Nephron (organoid): ENCODE data around the gene ARID1B.

ENCODE experiments used
- H3K27ac Mint-ChIP-seq, 3 experiments: 2 replicates each; pipeline ENCODE4 v1.8.0; 2020; ENCODE audit warnings: mixed read lengths in 3 of 3, mild to moderate bottlenecking in 2 of 3, moderate library complexity in 1 of 3
- H3K27me3 Mint-ChIP-seq: 2 replicates; pipeline ENCODE4 v1.8.0; 2021; ENCODE audit warnings: low read depth, mild to moderate bottlenecking, moderate library complexity, mixed read lengths
- H3K36me3 Mint-ChIP-seq: 2 replicates; pipeline ENCODE4 v1.8.0; 2020; ENCODE audit warnings: low read depth, mixed read lengths
- H3K4me1 Mint-ChIP-seq: 2 replicates; pipeline ENCODE4 v1.8.0; 2020; ENCODE audit warnings: mixed read lengths
- H3K4me3 Mint-ChIP-seq, 3 experiments: 2 replicates each; pipeline ENCODE4 v1.8.0; 2020; ENCODE audit warnings: mild to moderate bottlenecking in 3 of 3, mixed read lengths in 3 of 3, moderate library complexity in 2 of 3
- H3K9me3 Mint-ChIP-seq: 2 replicates; pipeline ENCODE4 v1.8.0; 2020; ENCODE audit warnings: mixed read lengths
- TF ChIP-seq, protein P1 (sequence below), 3 experiments: fragments of 200-600 bp; sonication (generic); IDR thresholded peaks; one replicate each; pipeline ENCODE4 v1.5.0; 2021; ENCODE audit warnings: antibody characterized with exemption in 3 of 3; ENCODE audit not compliant: unreplicated experiment in 3 of 3

ARID1B gene

DNA sequence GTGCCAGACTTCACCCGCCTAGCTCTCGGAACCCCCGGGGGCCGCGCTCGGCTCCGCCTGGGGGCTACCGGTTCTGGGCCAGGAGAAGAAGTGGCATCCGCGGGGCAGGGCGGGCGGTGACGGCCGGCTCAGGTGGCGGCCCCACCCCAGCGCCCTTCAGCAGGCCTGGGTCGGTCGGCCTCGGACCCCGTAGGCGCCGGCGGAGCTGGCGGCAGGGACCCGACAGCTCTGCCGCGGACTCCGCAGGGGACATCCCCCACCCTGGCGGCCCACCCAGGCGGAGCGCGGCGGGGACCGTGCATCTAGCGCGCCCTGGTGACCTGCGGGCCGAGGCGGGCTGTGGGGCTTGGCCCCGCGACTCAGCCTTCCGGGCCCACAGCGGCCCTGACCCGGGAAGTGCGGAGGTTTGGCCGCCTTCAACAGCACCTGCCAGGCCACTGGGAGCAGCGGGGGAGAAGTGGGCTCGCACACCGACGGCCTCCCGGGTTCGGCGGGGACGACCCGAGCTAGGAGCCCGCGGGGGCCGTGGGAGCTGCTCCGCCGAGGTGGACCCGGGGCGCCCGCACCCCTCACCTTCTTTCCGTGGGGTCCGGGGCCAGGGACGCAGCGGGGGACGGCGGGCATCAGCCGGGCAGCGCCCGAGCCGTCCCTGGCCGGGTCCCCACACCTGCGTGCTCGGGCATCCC lies 459.0 kb downstream of the ARID1B start:
- Mint-ChIP-seq H3K36me3 (no peaks in the 10 kb centered on the region), H3K9me3 (peaks cover 3% of the 10 kb centered on the region), H3K4me1 (peaks cover 43% of the 10 kb centered on the region), H3K27ac (peak overlapping the region in 1 of 3 experiments; percentile 70), H3K27me3 (peaks cover 80% of the 10 kb centered on the region), H3K4me3 (peak overlapping the region in 1 of 3 experiments; percentile 93)
- TF ChIP-seq, protein P1, sequence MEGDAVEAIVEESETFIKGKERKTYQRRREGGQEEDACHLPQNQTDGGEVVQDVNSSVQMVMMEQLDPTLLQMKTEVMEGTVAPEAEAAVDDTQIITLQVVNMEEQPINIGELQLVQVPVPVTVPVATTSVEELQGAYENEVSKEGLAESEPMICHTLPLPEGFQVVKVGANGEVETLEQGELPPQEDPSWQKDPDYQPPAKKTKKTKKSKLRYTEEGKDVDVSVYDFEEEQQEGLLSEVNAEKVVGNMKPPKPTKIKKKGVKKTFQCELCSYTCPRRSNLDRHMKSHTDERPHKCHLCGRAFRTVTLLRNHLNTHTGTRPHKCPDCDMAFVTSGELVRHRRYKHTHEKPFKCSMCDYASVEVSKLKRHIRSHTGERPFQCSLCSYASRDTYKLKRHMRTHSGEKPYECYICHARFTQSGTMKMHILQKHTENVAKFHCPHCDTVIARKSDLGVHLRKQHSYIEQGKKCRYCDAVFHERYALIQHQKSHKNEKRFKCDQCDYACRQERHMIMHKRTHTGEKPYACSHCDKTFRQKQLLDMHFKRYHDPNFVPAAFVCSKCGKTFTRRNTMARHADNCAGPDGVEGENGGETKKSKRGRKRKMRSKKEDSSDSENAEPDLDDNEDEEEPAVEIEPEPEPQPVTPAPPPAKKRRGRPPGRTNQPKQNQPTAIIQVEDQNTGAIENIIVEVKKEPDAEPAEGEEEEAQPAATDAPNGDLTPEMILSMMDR (IDR thresholded peaks at IDR 0.05; ENCODE audit: unreplicated experiment in 3 of 3) = no peak

DNA sequence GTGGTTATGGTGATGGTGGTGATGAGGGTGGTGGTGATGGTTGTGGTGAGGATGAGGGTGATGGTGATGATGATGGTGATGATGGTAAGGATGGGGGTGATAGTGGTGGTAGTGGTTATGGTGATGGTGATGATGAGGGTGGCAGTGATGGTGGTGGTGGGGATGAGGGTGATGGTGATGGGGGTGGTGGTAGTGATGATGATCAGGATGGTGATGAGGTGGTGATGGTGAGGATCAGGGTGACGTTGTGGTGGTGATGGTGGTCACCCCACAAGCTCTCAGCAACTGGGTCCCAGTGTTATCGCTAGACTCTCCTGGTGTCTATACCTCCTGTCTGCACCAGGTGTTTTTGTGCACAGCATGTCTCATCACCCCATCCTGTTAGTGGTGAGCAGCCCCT lies 461.2 kb downstream of the ARID1B start:
- peaks cover 41% of the 10 kb centered on the region for H3K4me1 Mint-ChIP-seq

DNA sequence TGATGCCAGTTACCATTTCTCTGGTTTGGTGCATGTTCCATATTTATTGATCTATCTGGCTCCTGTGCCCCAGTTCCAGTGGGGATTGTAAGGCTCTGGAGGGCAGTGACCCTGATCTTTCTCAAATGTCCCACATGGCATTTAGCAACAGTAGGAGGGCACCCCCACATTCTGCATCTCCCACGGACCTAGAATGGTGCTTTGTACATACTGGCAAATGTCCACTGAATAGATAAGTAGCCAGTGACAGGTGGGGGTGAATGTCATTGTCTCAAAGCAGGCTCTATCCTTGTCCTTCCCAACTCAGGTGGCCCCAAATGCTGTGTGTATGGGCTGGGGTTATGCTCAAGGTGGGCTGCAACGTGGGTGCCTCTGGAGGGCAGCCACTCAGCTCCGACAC lies 462.0 kb downstream of the ARID1B start:
- no peaks in the 10 kb centered on the region for H3K36me3 Mint-ChIP-seq
- TF ChIP-seq, protein P1 (IDR thresholded peaks at IDR 0.05; ENCODE audit: unreplicated experiment in 3 of 3) = no peak
- H3K4me1 Mint-ChIP-seq = peaks cover 47% of the 10 kb centered on the region
- H3K27me3 Mint-ChIP-seq = peaks cover 68% of the 10 kb centered on the region
- peak overlapping the region in 1 of 3 experiments; percentile 19 for H3K4me3 Mint-ChIP-seq
- H3K9me3 Mint-ChIP-seq = peaks cover 6% of the 10 kb centered on the region
- H3K27ac Mint-ChIP-seq = peak overlapping the region in 1 of 3 experiments; percentile 77

More for the DNA sequence above, 461.2 kb downstream of the ARID1B start:
- peaks cover 3% of the 10 kb centered on the region for H3K9me3 Mint-ChIP-seq
- TF ChIP-seq, protein P1 (IDR thresholded peaks at IDR 0.05; ENCODE audit: unreplicated experiment in 3 of 3) = no peak
- H3K27me3 Mint-ChIP-seq = peaks cover 75% of the 10 kb centered on the region
- no peak overlapping the region for H3K27ac Mint-ChIP-seq
- no peaks in the 10 kb centered on the region for H3K36me3 Mint-ChIP-seq
- H3K4me3 Mint-ChIP-seq = no peak overlapping the region

DNA sequence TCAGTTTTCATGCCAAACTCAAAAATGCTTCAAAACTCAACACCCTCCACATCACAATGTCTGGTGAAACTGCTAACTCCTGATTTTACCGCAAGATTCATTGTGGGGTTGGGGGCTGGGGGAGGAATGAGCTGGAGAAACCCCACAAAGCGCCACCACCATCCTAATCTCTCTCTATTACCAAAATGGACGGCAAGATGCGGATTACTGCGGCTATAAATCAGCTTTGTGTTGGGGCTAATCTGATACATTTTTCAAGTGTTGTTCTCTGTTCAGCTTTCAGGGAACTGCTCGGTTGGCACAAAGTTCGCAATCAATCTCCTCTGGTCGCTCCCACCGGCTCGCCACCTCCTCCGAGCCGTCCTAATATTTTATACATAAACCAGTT lies 462.5 kb downstream of the ARID1B start:
- Mint-ChIP-seq H3K9me3 (peaks cover 6% of the 10 kb centered on the region), H3K36me3 (no peaks in the 10 kb centered on the region), H3K4me3 (peak overlapping the region; percentile 26 to 58 (median 39)), H3K4me1 (peaks cover 50% of the 10 kb centered on the region), H3K27me3 (peaks cover 63% of the 10 kb centered on the region), H3K27ac (peak overlapping the region in 2 of 3 experiments; percentile 41 to 77)
- TF ChIP-seq, protein P1 (IDR thresholded peaks at IDR 0.05; ENCODE audit: unreplicated experiment in 3 of 3) = no peak

DNA sequence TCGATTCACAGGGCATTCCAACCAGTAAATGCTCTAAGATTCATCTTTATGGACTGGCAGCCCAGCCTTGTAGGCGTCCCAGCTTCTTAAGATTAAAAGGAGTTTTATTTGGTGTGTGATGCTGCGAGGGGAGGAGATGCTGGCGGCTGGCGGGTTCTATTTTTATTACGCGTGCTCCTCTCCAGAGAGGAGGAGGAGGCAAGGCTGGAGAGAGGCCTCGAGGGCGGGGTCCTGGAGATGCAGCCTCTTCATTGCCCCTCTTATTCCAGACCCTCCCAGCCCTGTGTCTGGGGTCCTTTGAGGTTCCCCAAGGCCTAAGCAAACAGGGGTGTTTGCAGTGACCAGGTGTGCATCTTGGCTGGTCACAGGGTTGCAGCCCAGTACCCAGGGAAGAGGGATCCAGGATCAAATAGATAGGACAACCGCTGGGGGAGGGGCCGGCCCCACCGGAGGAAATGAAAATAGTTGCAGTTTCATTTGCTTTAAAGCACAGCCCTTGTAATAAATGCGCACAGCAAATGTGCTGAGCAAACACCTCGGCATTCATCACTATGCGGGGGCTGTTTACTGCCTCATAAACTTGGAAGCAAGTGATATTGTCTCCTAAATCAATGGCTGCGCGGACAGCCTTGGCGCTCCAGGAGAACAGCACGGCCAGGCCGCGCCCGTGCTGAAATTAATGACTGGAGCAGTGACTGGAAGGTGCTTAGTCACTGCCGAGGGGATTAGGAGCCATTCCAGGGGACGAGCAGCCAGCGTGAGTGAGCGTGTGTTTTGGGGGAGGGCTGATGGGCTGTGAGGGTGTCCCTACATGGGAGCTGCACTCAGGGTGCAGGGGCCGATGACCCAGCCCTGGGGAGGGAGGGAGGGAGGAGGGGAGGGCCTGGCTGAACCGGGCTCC lies 463.1 kb downstream of the ARID1B start:
- Mint-ChIP-seq H3K9me3 (peaks cover 6% of the 10 kb centered on the region), H3K27me3 (peaks cover 56% of the 10 kb centered on the region), H3K27ac (peak overlapping the region in 2 of 3 experiments; percentile 56 to 77), H3K4me3 (peak overlapping the region; percentile 53 to 58 (median 54)), H3K4me1 (peaks cover 53% of the 10 kb centered on the region), H3K36me3 (no peaks in the 10 kb centered on the region)
- TF ChIP-seq, protein P1 (IDR thresholded peaks at IDR 0.05; ENCODE audit: unreplicated experiment in 3 of 3) = no peak
